SK-N-MC (cell line): Measurements from ENCODE around the gene SLC3A2.

ENCODE experiments used
- EZH2 ChIP-seq: fragments of 200-600 bp; sonication (generic); IDR thresholded peaks from one replicate; pipeline ENCODE4 v1.6.1; 2017; ENCODE audit warnings: antibody characterized with exemption
- FOXP2 ChIP-seq: optimal IDR thresholded peaks from 2 replicates; pipeline ENCODE3; 2011; ENCODE audit warnings: mild to moderate bottlenecking, moderate library complexity; ENCODE audit not compliant: insufficient read depth; ENCODE audit errors: extremely low read length, control extremely low read depth
- POLR2AphosphoS5 ChIP-seq: IDR thresholded peaks from 2 replicates; pipeline ENCODE4 v1.6.1; 2012; ENCODE audit warnings: mild to moderate bottlenecking, low read depth, low read length, borderline replicate concordance

GRCh38 chr11:62882788-62883501, 2.2 kb downstream of the SLC3A2 start:
- TF ChIP-seq EZH2 (no peak), POLR2AphosphoS5 (no peak), FOXP2 (no peak)
